ENCODE data around the gene REG4. TPM values are rescaled to one million over a fixed set of nuclear protein-coding genes. Genes with fewer than 3 reads are reported as not detected.
A peak's percentile ranks its signal among the peaks of the same experiment; 100 is the strongest.

Gene REG4
- total RNA-seq, 1 donor from 2014 or later: not detected

DNA sequence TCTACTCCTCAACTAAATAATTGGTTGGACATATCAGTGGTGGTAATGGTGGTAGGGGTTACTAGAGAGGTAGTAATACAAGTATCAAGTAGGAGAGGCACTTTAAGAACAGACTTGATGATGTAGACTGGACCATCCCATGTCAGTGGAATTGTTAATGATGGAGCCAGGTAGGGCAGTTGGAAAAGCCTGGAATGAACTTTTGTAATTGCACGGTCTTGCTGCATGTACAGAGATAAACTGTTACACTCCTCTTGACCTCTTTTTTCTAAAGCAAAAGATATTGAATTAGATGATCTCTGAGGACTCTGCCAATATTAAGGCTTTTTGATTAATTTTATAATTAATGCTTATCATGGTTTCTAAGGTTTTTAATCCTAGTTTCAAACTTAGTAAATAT, 48.3 kb downstream of the REG4 start:
- TF ChIP-seq, protein P1, sequence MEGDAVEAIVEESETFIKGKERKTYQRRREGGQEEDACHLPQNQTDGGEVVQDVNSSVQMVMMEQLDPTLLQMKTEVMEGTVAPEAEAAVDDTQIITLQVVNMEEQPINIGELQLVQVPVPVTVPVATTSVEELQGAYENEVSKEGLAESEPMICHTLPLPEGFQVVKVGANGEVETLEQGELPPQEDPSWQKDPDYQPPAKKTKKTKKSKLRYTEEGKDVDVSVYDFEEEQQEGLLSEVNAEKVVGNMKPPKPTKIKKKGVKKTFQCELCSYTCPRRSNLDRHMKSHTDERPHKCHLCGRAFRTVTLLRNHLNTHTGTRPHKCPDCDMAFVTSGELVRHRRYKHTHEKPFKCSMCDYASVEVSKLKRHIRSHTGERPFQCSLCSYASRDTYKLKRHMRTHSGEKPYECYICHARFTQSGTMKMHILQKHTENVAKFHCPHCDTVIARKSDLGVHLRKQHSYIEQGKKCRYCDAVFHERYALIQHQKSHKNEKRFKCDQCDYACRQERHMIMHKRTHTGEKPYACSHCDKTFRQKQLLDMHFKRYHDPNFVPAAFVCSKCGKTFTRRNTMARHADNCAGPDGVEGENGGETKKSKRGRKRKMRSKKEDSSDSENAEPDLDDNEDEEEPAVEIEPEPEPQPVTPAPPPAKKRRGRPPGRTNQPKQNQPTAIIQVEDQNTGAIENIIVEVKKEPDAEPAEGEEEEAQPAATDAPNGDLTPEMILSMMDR (IDR thresholded peaks at IDR 0.05): no peak
- intact Hi-C loops (cut with DNase I): no loop called here
- DNase-seq: no peak
- Histone ChIP-seq H3K9me3 (no peaks in the 10 kb centered on the region), H3K36me3 (no peaks in the 10 kb centered on the region), H3K27ac (no peak overlapping the region), H3K4me1 (no peaks in the 10 kb centered on the region), H3K4me3 (no peak overlapping the region), H3K27me3 (no peaks in the 10 kb centered on the region)
- no peak for ATAC-seq

DNA sequence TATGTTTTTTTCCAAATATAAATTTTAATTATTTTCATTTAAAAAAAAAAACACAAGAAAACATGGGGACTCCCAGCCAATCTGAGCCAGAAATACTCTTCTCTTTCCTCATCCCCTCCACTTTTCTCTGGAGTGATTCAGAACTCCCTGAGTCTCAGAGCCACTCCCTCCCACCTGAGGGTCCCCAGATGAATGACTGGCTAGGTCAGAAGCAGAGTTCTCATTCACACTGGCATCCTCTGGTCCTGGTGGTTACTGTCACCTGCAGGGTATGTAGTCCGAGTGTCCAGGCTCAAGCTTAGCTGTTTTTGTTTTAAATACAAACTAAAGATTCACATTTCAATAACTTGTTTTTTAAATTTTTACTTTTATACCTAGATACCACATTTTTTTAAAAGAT, 48.9 kb downstream of the REG4 start:
- Histone ChIP-seq H3K27me3 (no peaks in the 10 kb centered on the region), H3K4me1 (no peaks in the 10 kb centered on the region), H3K9me3 (no peaks in the 10 kb centered on the region), H3K27ac (no peak overlapping the region), H3K36me3 (no peaks in the 10 kb centered on the region), H3K4me3 (no peak overlapping the region)
- no peak for DNase-seq
- intact Hi-C loops (cut with DNase I): no loop called here
- no peak for ATAC-seq
- TF ChIP-seq, protein P1 (IDR thresholded peaks at IDR 0.05): no peak

DNA sequence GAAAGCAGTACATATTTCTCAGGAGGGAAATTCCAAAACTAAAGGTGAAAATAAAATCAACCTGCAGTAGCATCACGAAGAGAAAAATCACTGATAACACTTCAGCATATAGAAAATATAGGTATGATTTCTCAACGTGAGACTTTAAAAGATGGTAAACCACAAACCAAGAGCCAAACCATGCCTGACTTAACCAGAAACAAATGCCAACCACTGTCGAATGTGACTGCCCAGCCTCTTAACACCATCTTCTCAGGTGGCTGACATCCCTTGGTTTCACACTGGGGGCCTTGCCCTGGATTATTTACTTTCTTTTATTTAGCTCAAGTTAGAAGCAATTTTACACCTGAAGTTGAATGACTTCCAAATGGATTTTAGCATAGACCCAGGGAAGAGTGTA, 52.7 kb downstream of the REG4 start:
- intact Hi-C loops (cut with DNase I): no loop called here
- no peak overlapping the region for H3K4me3 ChIP-seq
- H3K27me3 ChIP-seq: no peaks in the 10 kb centered on the region
- H3K9me3 ChIP-seq: no peaks in the 10 kb centered on the region
- H3K36me3 ChIP-seq: no peaks in the 10 kb centered on the region
- DNase-seq (no peak), ATAC-seq (no peak)
- no peak overlapping the region for H3K27ac ChIP-seq
- TF ChIP-seq, protein P1 (IDR thresholded peaks at IDR 0.05): no peak
- H3K4me1 ChIP-seq: no peaks in the 10 kb centered on the region

DNA sequence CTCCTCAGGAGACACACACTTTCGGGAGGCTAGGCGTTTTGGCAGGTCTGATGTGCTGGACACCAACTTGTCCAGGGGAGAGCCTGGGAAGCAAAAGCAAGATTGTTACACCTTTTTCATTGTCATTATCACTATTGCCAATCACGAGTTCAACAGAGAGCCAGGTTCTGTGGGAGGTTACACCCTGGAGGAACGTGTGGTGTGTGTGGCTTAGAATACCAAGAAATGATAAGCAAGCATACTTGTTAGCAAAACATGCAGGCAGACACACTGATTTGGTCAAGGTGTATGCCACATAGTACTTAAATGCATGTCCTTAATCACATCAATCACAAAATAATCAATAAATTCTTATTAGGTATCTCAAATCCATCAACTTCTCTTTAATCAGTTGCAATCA, 58.7 kb downstream of the REG4 start:
- DNase-seq: no peak
- H3K27me3 ChIP-seq: no peaks in the 10 kb centered on the region
- H3K4me1 ChIP-seq: no peaks in the 10 kb centered on the region
- H3K9me3 ChIP-seq: no peaks in the 10 kb centered on the region
- H3K27ac ChIP-seq: no peak overlapping the region
- ATAC-seq: no peak
- TF ChIP-seq, protein P1 (IDR thresholded peaks at IDR 0.05): no peak
- H3K4me3 ChIP-seq: no peak overlapping the region
- H3K36me3 ChIP-seq: no peaks in the 10 kb centered on the region
- intact Hi-C loops (cut with DNase I): no loop called here

DNA sequence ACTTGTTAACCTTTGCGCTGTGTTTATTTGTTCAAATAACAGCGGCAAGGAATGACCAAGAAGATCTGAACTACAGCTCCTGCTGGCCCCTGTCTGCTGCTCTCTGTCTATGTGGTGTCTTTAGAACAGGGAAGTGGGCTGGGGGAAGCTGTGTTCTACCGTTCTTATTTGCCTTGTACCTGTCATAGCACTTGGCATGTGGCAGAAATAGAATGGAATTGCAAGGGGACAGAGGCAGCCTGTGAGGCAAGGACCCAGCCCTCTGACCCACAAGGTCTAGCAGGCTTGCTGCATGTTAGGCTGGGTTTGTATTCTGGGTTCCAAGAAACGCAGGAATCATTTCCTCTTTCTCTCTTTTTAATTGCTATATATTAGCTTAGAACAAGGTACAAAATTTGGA, 63.2 kb downstream of the REG4 start:
- Histone ChIP-seq H3K36me3 (no peaks in the 10 kb centered on the region), H3K4me1 (no peaks in the 10 kb centered on the region), H3K27me3 (no peaks in the 10 kb centered on the region), H3K27ac (no peak overlapping the region), H3K4me3 (no peak overlapping the region), H3K9me3 (no peaks in the 10 kb centered on the region)
- ATAC-seq (peak; percentile 65), DNase-seq (no peak)
- intact Hi-C loops (cut with DNase I): no loop called here
- TF ChIP-seq, protein P1 (IDR thresholded peaks at IDR 0.05): no peak

DNA sequence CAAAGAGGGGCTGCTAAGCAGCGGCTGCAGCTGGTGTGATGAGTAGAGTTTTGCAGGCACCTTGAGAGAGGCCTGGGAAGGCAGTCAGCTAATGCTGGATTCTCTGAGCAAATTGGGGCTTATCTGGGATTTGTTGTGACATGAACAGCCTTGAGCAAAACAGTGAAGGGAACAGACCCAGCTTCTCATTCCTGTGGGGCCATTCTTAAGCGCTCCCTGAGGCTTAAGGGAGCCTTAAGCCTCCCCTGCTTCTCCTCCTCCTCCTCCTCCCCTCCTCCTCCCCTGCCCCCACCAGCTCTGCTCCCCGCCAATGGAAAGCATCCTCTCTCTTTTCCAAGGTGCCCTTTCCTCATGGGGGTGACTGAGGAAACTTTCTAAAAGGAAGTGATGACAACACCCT, 63.8 kb downstream of the REG4 start:
- intact Hi-C loops (cut with DNase I): no loop called here
- no peaks in the 10 kb centered on the region for H3K36me3 ChIP-seq
- no peak for DNase-seq
- no peak overlapping the region for H3K27ac ChIP-seq
- H3K4me3 ChIP-seq: no peak overlapping the region
- H3K27me3 ChIP-seq: no peaks in the 10 kb centered on the region
- no peak for ATAC-seq
- TF ChIP-seq, protein P1 (IDR thresholded peaks at IDR 0.05): no peak
- H3K4me1 ChIP-seq: no peaks in the 10 kb centered on the region
- H3K9me3 ChIP-seq: no peaks in the 10 kb centered on the region

Data from upper lobe of right lung (tissue), 1 donor.